WTC11 (cell line): ENCODE measurements around the gene MOXD1. TPM values are rescaled to one million over a fixed set of nuclear protein-coding genes. Genes with fewer than 3 reads are reported as not detected.

Experiments used
- ATAC-seq: fragments of 200-7000 bp; cut with Tn5 transposase; 2 replicates; pipeline ENCODE4 v1.10.0; 2021; ENCODE audit warnings: mild to moderate bottlenecking, moderate library complexity
- CTCF ChIA-PET: fragments of 300-600 bp; sonication (Branson Sonifier 250); formaldehyde crosslinking; loops from one replicate; lab custom pipeline; 2021; ENCODE audit warnings: antibody characterized with exemption; lab: Charles Lee
- POLR2A ChIA-PET: fragments of 350-600 bp; sonication (Branson Sonifier 250); formaldehyde crosslinking; loops from one replicate; lab custom pipeline; 2021; ENCODE audit warnings: antibody characterized with exemption; lab: Charles Lee
- DNase-seq: peaks from one replicate; pipeline ENCODE4 v3.0.0; 2021; ENCODE audit warnings: low spot score
- H3K27ac Mint-ChIP-seq: 2 replicates; pipeline ENCODE4 v1.8.0; 2021; ENCODE audit warnings: mixed read lengths
- H3K27me3 Mint-ChIP-seq: 2 replicates; pipeline ENCODE4 v1.8.0; 2021; ENCODE audit warnings: low read depth, mild to moderate bottlenecking, moderate library complexity, mixed read lengths
- H3K36me3 Mint-ChIP-seq: 2 replicates; pipeline ENCODE4 v1.8.0; 2021; ENCODE audit warnings: mixed read lengths
- H3K4me1 Mint-ChIP-seq: 2 replicates; pipeline ENCODE4 v1.8.0; 2022; ENCODE audit warnings: mixed read lengths
- H3K4me3 Mint-ChIP-seq: 2 replicates; pipeline ENCODE4 v1.8.0; 2021; ENCODE audit warnings: mild to moderate bottlenecking, moderate library complexity, mixed read lengths
- H3K9me3 Mint-ChIP-seq: 2 replicates; pipeline ENCODE4 v1.8.0; 2021; ENCODE audit warnings: mixed read lengths
- CDX4 ChIP-seq: fragments of 250-450 bp; sonication (Bioruptor Pico); IDR thresholded peaks from 2 replicates; pipeline ENCODE4 v1.9.0; 2021; ENCODE audit warnings: moderate library complexity, mild to moderate bottlenecking, inconsistent platforms, borderline replicate concordance
- CREM ChIP-seq: sonication (generic); formaldehyde crosslinking; IDR thresholded peaks from 2 replicates; pipeline ENCODE4 v1.8.1; 2022; ENCODE audit warnings: mild to moderate bottlenecking, missing genetic modification reagents, moderate library complexity
- EMX1 ChIP-seq: fragments of 250-450 bp; sonication (Bioruptor Pico); IDR thresholded peaks from 2 replicates; pipeline ENCODE4 v1.8.0; 2021; ENCODE audit warnings: mild to moderate bottlenecking
- ESRRA ChIP-seq: sonication (generic); formaldehyde crosslinking; IDR thresholded peaks from 2 replicates; pipeline ENCODE4 v1.8.1; 2022; ENCODE audit warnings: mild to moderate bottlenecking, missing genetic modification reagents, borderline replicate concordance
- FOXK1 ChIP-seq: sonication (generic); formaldehyde crosslinking; IDR thresholded peaks from 2 replicates; pipeline ENCODE4 v1.8.0; 2022; ENCODE audit warnings: mild to moderate bottlenecking, moderate library complexity, missing genetic modification reagents
- FOXP1 ChIP-seq: sonication (generic); formaldehyde crosslinking; IDR thresholded peaks from 2 replicates; pipeline ENCODE4 v1.8.0; 2022; ENCODE audit warnings: missing genetic modification reagents, mild to moderate bottlenecking, moderate library complexity, borderline replicate concordance
- MLX ChIP-seq: sonication (generic); formaldehyde crosslinking; IDR thresholded peaks from 2 replicates; pipeline ENCODE4 v1.8.1; 2023; ENCODE audit warnings: mild to moderate bottlenecking, missing genetic modification reagents, moderate library complexity
- NFATC4 ChIP-seq: fragments of 250-450 bp; sonication (Bioruptor Pico); IDR thresholded peaks from 2 replicates; pipeline ENCODE4 v1.9.0; 2021; ENCODE audit warnings: mild to moderate bottlenecking
- NFE2L1 ChIP-seq: sonication (generic); formaldehyde crosslinking; IDR thresholded peaks from 2 replicates; pipeline ENCODE4 v1.8.1; 2023; ENCODE audit warnings: missing genetic modification reagents
- RELA ChIP-seq: sonication (generic); formaldehyde crosslinking; IDR thresholded peaks from 2 replicates; pipeline ENCODE4 v1.8.1; 2022; ENCODE audit warnings: missing genetic modification reagents, mild to moderate bottlenecking, borderline replicate concordance
- RORB ChIP-seq: fragments of 250-450 bp; sonication (Bioruptor Pico); IDR thresholded peaks from 2 replicates; pipeline ENCODE4 v1.9.0; 2021; ENCODE audit warnings: mild to moderate bottlenecking
- SP1 ChIP-seq: sonication (generic); formaldehyde crosslinking; conservative IDR thresholded peaks from 2 replicates; pipeline ENCODE4 v1.8.1; 2022; ENCODE audit warnings: missing genetic modification reagents
- STAT6 ChIP-seq: sonication (generic); formaldehyde crosslinking; conservative IDR thresholded peaks from 2 replicates; pipeline ENCODE4 v1.8.1; 2023; ENCODE audit warnings: mild to moderate bottlenecking, low read depth, missing genetic modification reagents, moderate library complexity
- USF1 ChIP-seq: sonication (generic); formaldehyde crosslinking; IDR thresholded peaks from 2 replicates; pipeline ENCODE4 v1.8.0; 2022; ENCODE audit warnings: mild to moderate bottlenecking, missing genetic modification reagents
- ZBTB21 ChIP-seq: sonication (generic); formaldehyde crosslinking; IDR thresholded peaks from 2 replicates; pipeline ENCODE4 v1.8.1; 2023; ENCODE audit warnings: mild to moderate bottlenecking, missing genetic modification reagents, borderline replicate concordance
- ZNF232 ChIP-seq: sonication (generic); formaldehyde crosslinking; IDR thresholded peaks from 2 replicates; pipeline ENCODE4 v1.8.0; 2022; ENCODE audit warnings: mild to moderate bottlenecking, missing genetic modification reagents
- ZNF416 ChIP-seq: fragments of 250-450 bp; sonication (Bioruptor Pico); IDR thresholded peaks from 2 replicates; pipeline ENCODE4 v1.9.0; 2021; ENCODE audit warnings: mild to moderate bottlenecking, inconsistent platforms
- ZNF532 ChIP-seq: fragments of 250-450 bp; sonication (Bioruptor Pico); IDR thresholded peaks from 2 replicates; pipeline ENCODE4 v1.9.0; 2021; ENCODE audit warnings: mild to moderate bottlenecking, borderline replicate concordance
- total RNA-seq: library from RNA; stranded (reverse); gene quantifications from 3 replicates; pipeline ENCODE4 v1.2.3, GENCODE V29; 2021
- TF ChIP-seq, protein P1 (sequence below): sonication (generic); formaldehyde crosslinking; IDR thresholded peaks from 2 replicates; pipeline ENCODE4 v1.8.0; 2022; ENCODE audit warnings: mild to moderate bottlenecking, missing genetic modification reagents
- TF ChIP-seq, protein P2 (sequence below): sonication (generic); formaldehyde crosslinking; IDR thresholded peaks from 2 replicates; pipeline ENCODE4 v1.8.0; 2022; ENCODE audit warnings: missing genetic modification reagents

The MOXD1 gene
- total RNA-seq, 1 experiment from 2014 or later, result 1.7 TPM

DNA sequence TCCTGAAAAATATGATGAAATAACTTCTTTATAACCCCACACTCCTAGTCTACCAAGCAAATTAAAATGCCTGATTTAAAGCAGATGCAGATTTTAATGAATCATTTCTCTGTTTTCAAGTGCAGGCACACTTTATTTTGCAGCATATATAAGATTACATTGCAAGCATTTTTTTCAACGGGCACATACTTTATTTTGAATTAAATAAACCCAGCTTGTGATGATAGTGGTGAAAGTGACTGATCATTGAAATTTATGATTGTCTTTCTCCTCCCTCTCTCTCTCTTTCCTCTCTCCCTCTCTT, 12.2 kb upstream of the MOXD1 start (continued):
- no peak for TF ChIP-seq CDX4 (CRISPR knock-in tag)
- TF ChIP-seq SP1 (CRISPR knock-in tag), result no peak
- TF ChIP-seq, protein P1, sequence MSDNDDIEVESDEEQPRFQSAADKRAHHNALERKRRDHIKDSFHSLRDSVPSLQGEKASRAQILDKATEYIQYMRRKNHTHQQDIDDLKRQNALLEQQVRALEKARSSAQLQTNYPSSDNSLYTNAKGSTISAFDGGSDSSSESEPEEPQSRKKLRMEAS (CRISPR knock-in tag), result no peak

GRCh38 chr6:132412656-132413498, 11.6 kb upstream of the MOXD1 start:
- Mint-ChIP-seq H3K4me1 (no peaks in the 10 kb centered on the region), H3K27ac (no peak overlapping the region), H3K9me3 (peaks cover 25% of the 10 kb centered on the region), H3K36me3 (peaks cover 7% of the 10 kb centered on the region; the same call in 1 of the 2 replicates), H3K4me3 (no peak overlapping the region), H3K27me3 (no peaks in the 10 kb centered on the region)
- DNase-seq (no peak), ATAC-seq (no peak)
- no peak for TF ChIP-seq STAT6 (CRISPR knock-in tag)
- TF ChIP-seq ESRRA (CRISPR knock-in tag), result no peak
- TF ChIP-seq ZNF416 (CRISPR knock-in tag), result no peak
- no peak for TF ChIP-seq MLX
- POLR2A ChIA-PET, result no interaction called here
- CTCF ChIA-PET, result interaction anchor here (1.2 kb wide), 1 partner anchor 133 kb away, joined by 4 read pairs; no protein-coding TSS in a partner anchor

GRCh38 chr6:132411296-132411695, 10.0 kb upstream of the MOXD1 start:
- ChIA-PET POLR2A (no interaction called here), CTCF (no interaction called here)
- peaks cover 10% of the 10 kb centered on the region for H3K9me3 Mint-ChIP-seq
- H3K36me3 Mint-ChIP-seq, result peaks cover 3% of the 10 kb centered on the region; the same call in 1 of the 2 replicates
- ATAC-seq, result no peak
- no peak overlapping the region for H3K27ac Mint-ChIP-seq
- DNase-seq, result no peak
- H3K4me3 Mint-ChIP-seq, result no peak overlapping the region
- H3K4me1 Mint-ChIP-seq, result no peaks in the 10 kb centered on the region
- no peaks in the 10 kb centered on the region for H3K27me3 Mint-ChIP-seq
- TF ChIP-seq ZNF532 (CRISPR knock-in tag) (no peak), EMX1 (no peak), CREM (CRISPR knock-in tag) (no peak), RORB (CRISPR knock-in tag) (no peak), FOXK1 (no peak), ESRRA (CRISPR knock-in tag) (no peak), ZBTB21 (CRISPR knock-in tag) (no peak), FOXP1 (CRISPR knock-in tag) (no peak), ZNF232 (CRISPR knock-in tag) (no peak), NFE2L1 (no peak), NFATC4 (CRISPR knock-in tag) (no peak), USF1 (CRISPR knock-in tag) (no peak), RELA (CRISPR knock-in tag) (no peak)
- TF ChIP-seq, protein P2, sequence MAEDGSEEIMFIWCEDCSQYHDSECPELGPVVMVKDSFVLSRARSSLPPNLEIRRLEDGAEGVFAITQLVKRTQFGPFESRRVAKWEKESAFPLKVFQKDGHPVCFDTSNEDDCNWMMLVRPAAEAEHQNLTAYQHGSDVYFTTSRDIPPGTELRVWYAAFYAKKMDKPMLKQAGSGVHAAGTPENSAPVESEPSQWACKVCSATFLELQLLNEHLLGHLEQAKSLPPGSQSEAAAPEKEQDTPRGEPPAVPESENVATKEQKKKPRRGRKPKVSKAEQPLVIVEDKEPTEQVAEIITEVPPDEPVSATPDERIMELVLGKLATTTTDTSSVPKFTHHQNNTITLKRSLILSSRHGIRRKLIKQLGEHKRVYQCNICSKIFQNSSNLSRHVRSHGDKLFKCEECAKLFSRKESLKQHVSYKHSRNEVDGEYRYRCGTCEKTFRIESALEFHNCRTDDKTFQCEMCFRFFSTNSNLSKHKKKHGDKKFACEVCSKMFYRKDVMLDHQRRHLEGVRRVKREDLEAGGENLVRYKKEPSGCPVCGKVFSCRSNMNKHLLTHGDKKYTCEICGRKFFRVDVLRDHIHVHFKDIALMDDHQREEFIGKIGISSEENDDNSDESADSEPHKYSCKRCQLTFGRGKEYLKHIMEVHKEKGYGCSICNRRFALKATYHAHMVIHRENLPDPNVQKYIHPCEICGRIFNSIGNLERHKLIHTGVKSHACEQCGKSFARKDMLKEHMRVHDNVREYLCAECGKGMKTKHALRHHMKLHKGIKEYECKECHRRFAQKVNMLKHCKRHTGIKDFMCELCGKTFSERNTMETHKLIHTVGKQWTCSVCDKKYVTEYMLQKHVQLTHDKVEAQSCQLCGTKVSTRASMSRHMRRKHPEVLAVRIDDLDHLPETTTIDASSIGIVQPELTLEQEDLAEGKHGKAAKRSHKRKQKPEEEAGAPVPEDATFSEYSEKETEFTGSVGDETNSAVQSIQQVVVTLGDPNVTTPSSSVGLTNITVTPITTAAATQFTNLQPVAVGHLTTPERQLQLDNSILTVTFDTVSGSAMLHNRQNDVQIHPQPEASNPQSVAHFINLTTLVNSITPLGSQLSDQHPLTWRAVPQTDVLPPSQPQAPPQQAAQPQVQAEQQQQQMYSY, result no peak
